Ishikawa (cell line): ENCODE measurements around the gene RD3L.

Experiments
- CEBPB ChIP-seq: IDR thresholded peaks from 2 replicates; pipeline ENCODE4 v1.6.1; 2012
- EGR1 ChIP-seq: IDR thresholded peaks from 2 replicates; pipeline ENCODE4 v1.6.1; 2012
- MAX ChIP-seq: IDR thresholded peaks from 2 replicates; pipeline ENCODE4 v1.6.1; 2012
- NFIC ChIP-seq: IDR thresholded peaks from 2 replicates; pipeline ENCODE4 v1.6.1; 2012
- RAD21 ChIP-seq: IDR thresholded peaks from 2 replicates; pipeline ENCODE4 v1.6.1; 2012; ENCODE audit warnings: low read depth
- TAF1 ChIP-seq: IDR thresholded peaks from 2 replicates; pipeline ENCODE4 v1.6.1; 2012; ENCODE audit warnings: low read depth, mild to moderate bottlenecking
- USF1 ChIP-seq: IDR thresholded peaks from 2 replicates; pipeline ENCODE4 v1.6.1; 2012
- ZBTB7A ChIP-seq: IDR thresholded peaks from 2 replicates; pipeline ENCODE4 v1.6.1; 2012; ENCODE audit warnings: low read depth

GRCh38 chr14:103916636-103917262 is 25.6 kb downstream of the RD3L start:
- TF ChIP-seq RAD21 (no peak), TAF1 (no peak), NFIC (no peak), USF1 (no peak), EGR1 (no peak), ZBTB7A (no peak), MAX (no peak), CEBPB (no peak)
